Activated CD8-positive, alpha-beta memory T cell treated with anti-CD3 and anti-CD28 coated beads for 48 hours (primary cell): Measurements from ENCODE around the gene GABRR3.
A peak's percentile ranks its signal among the peaks of the same experiment; 100 is the strongest.
"Not testable (repeated sequence)": the region's sequence is repeated elsewhere in the genome, so short reads cannot be mapped to it uniquely, and the experiment has no call there.

Experiments
- DNase-seq, 3 experiments: peaks; one replicate each; pipeline ENCODE4 v3.0.0-alpha.2; 2020; ENCODE audit warnings: low read depth in 2 of 3, low spot score in 2 of 3

The GABRR3 gene

DNA sequence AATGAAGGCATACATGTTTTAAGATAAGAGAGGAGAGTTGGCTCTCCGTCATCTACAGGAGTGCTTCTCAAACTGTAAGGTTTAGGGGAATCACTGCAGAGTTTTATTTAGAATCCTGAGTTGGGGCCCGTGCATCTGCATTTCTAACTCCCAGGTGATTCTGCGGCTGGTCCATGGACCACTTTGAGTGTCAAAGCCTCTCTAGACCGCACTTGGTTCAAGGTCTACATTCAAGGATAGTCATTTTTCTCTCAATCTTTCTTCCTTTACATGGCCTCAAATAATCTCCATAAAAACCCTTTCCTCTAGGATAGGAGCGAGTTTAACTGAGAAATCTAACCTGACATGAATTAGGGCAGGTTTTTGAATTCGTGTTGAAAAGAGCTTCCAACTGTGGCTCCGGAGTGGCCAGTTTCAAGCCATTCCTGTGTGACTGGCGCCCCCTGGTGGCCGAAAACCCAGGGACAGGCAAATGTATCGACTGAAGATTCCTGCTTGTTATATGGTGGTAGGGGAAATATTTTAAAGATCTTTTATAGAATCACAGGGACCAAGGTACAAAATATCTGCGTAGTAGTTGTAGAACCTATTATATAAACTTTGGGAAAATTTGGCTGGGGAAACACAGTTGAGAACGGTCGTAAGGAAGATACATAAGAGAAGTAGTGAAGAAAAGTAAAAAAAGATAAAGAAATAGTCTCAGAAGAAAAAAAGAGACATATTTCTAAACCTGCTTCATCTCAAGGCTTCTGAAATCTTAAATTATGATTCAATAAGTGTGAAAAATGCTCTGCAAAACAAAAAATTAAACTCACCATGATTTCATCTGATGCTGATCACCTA lies 11.9 kb downstream of the GABRR3 start:
- peak; percentile 57 to 100 (median 100) for DNase-seq

GRCh38 chr3:98021830-98022560 lies 13.1 kb downstream of the GABRR3 start:
- DNase-seq = no peak

DNA sequence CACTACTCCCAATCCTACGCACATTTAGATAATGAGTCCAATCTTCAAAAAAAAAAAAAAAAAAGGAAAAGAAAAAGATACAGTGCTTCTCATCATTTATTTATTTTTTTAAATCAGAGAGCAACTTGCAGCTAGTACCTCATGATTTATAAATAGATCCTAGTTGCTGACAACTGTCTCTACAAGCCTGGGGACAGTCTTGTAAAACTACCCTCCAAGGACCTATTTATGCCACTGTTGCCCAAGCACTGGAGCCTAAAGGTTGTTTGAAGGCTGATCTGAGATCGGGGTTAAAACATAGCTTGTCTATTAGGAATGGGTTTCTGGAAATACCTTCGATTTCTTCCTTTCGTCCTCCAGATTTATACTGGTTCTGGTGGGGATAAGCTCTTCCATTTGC lies 14.7 kb downstream of the GABRR3 start:
- DNase-seq = no peak

DNA sequence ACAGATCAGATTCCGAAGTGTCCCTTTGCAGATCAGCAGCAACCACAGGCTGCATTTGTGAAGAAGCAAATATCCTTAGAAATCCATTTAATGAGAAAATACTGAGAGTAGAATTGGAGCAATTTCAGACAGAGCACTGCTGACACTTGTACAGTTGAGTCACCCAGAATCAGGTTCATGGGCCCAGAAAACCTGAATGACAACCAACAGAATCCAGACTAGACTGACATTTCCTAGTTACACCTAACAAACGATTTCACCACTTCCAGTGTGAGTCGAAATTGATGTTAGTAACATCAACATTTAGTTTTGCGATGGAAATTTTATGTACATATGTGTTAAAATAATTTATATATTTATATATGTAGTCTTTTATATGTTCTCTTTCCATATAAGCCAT lies 16.8 kb downstream of the GABRR3 start:
- DNase-seq = no peak

GRCh38 chr3:98014268-98014585 lies 20.9 kb downstream of the GABRR3 start:
- no peak for DNase-seq

DNA sequence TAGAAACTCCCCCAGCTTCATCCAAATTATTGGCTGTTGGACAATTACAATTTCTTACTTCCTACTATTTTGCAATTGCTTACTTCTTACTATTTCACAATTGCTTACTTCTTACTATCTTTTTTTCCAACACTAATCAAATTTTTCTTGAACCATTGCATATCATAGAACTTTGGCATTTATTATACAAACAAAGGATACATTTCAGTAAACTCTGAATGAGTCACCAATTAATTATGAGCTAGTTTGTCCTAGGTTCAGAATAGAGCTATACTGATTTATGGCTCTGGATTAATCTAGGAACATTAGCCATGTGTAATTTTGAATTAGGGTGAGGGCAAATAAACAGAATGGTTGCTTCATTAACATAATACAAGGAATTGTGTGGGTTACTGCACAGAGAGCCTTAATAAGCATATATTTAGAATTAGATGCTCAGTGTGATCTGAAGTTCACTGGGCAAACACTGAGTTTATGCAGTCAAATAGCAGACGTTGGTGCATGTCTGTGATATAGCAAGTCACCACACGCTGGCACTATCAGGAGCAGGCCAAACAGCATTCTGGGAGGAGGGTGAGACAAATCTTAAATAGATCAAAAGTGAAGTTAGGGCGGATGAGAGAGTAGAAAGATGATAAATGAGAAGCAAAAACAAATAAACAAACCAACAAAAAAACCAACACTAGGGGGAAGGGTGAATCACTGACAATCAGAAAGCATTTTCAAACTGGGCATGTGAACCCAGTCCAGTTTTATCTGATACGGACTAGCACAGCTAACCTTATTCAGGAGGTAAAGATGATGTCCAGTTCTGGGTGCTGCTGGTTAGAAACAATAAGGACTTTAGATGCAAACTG lies 21.5 kb downstream of the GABRR3 start:
- no peak for DNase-seq

- DNase-seq = no peak
These were observed 22.1 kb downstream of the GABRR3 start for GRCh38 chr3:98012979-98013378.

DNA sequence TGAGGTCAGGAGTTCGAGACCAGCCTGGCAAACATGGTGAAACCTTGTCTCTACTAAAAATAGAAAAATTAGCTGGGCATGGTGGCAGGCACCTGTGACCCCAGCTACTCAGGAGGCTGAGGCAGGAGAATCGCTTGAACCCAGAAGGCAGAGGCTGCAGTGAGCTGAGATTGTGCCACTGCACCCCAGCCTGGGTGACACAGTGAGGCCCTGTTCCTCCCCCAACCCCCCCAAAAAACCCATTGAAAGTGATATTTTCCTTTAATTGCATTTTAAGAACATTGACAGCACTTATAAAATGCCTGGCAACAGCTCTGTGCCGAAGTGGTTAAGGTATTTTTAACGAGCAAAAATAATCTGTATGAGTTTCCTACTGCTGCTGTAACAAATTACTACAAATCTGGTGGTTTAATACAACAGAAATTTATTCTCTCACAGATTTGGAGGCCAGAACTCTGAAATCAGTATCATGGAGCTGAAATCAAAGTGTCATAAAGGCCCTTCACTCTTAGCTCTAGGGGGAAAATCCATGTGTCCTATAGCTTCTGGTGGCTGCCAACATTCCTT lies 24.1 kb downstream of the GABRR3 start:
- not testable (repeated sequence) for DNase-seq

GRCh38 chr3:98010194-98010882 lies 24.8 kb downstream of the GABRR3 start:
- no peak for DNase-seq

- no peak for DNase-seq
These were observed 26.3 kb downstream of the GABRR3 start for GRCh38 chr3:98008855-98009254.

- DNase-seq = no peak
These were observed 29.7 kb downstream of the GABRR3 start for GRCh38 chr3:98005438-98005837.

- no peak for DNase-seq
These were observed 30.4 kb downstream of the GABRR3 start for GRCh38 chr3:98004721-98005120.

- DNase-seq = no peak
These were observed 31.7 kb downstream of the GABRR3 start for GRCh38 chr3:98003306-98003969.

- no peak for DNase-seq
These were observed 32.4 kb downstream of the GABRR3 start for GRCh38 chr3:98002717-98003116.

DNA sequence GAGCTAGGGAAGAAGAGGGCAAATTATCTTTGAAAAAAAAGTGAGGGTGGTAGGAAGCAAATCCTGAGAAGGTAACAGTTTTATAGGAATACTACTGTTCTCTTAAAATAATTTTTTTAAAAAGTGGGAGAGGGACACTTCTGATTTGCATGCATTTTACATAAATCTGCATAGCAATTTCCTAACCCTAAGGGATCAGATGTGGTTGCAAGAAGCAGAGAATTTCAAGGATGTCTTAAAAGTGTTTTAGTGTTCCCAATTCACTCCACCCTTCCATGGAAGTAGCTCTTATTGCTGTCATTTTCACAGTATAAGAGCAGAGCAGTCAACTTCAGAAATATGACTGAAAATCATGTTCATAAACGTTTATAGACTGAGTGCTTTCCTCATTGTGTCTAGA lies 35.1 kb downstream of the GABRR3 start:
- DNase-seq = no peak

- no peak for DNase-seq
These were observed 36.0 kb downstream of the GABRR3 start for GRCh38 chr3:97999103-97999502.

DNA sequence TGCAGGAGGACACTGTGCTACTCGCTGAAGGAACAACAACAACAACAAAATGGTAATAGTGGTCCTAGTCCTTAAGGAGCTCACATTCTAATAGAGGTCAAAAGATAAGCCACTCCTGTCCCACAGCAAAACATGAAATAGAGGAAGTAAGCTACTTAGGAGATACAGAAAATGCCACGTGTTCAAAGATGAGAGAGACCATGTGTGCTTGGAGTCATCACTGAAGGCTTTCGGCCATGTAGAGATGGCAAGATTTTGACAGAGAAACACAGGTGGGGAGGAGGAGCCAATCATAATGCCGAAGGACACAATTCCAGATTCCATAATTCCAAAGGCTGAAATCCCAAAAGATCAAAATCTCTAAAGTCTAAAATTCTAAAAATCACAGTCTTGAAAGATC lies 38.1 kb downstream of the GABRR3 start:
- DNase-seq = no peak

- DNase-seq = no peak
These were observed 40.7 kb downstream of the GABRR3 start for GRCh38 chr3:97994328-97994945.

DNA sequence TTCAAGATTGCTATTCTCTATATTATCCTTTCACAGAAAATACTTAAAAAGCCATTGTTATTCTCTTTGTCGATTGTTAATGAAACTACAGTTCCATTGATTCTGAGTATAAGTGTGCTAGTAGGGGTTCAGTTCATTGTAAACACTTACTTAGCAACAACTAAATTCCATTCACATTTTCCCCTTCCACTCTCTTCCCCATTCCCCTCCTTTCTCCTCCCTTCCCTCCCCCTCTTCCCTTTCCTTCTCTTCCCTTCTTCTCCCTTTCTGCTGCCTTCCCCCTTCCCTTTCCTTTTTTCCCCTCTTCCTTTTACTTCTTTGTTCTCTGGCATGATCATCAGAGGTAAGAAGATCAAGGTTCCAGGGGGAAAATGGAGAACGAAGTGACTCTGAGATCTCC lies 41.6 kb downstream of the GABRR3 start:
- no peak for DNase-seq
